H1 (cell line): ENCODE results near the gene RMDN2. TPM values are rescaled to one million over a fixed set of nuclear protein-coding genes. Genes with fewer than 3 reads are reported as not detected.
A peak's percentile ranks its signal among the peaks of the same experiment; 100 is the strongest.

Experiments
- EGR1 ChIP-seq: IDR thresholded peaks from 2 replicates; pipeline ENCODE4 v1.6.1; 2011; ENCODE audit warnings: low read depth, low read length, borderline replicate concordance
- KDM4A ChIP-seq: IDR thresholded peaks from one replicate; pipeline ENCODE4 v1.7.1; 2012; ENCODE audit warnings: low read depth, mild to moderate bottlenecking, moderate library complexity, low read length, inconsistent platforms; ENCODE audit not compliant: severe bottlenecking
- KDM5A ChIP-seq: fragments of 200-600 bp; IDR thresholded peaks from 2 replicates; pipeline ENCODE4 v1.7.1; 2012; ENCODE audit warnings: mild to moderate bottlenecking, low read length, inconsistent platforms, mixed read lengths
- NRF1 ChIP-seq: IDR thresholded peaks from 2 replicates; pipeline ENCODE4 v1.6.1; 2011; ENCODE audit warnings: mild to moderate bottlenecking, low read depth, low read length, improper control_type of control experiment
- PHF8 ChIP-seq: fragments of 200-600 bp; sonication (generic); conservative IDR thresholded peaks from 2 replicates; pipeline ENCODE4 v1.7.1; 2012; ENCODE audit warnings: low read depth, mild to moderate bottlenecking, inconsistent platforms, low read length, moderate library complexity
- POLR2A ChIP-seq, 2 experiments: IDR thresholded peaks; 1 replicate in 1 of 2; 2 replicates in 1 of 2; pipeline ENCODE4 v1.6.1; 2011; ENCODE audit warnings: low read depth in 2 of 2, low read length in 2 of 2, mild to moderate bottlenecking in 2 of 2; ENCODE audit errors: control extremely low read depth in 1 of 2
- RXRA ChIP-seq: IDR thresholded peaks from 2 replicates; pipeline ENCODE4 v1.6.1; 2011; ENCODE audit warnings: low read depth, mild to moderate bottlenecking, low read length, moderate library complexity; ENCODE audit not compliant: insufficient read depth
- TBP ChIP-seq: IDR thresholded peaks from 2 replicates; pipeline ENCODE4 v1.6.1; 2011; ENCODE audit warnings: low read depth, low read length, improper control_type of control experiment
- polyA plus RNA-seq, 7 experiments: library from polyadenylated mRNA; depleted of rRNA in 3 of 7; stranded (reverse) in 5 of 7; unstranded in 2 of 7; fragments of >200 nt in 5 of 7; fragments of 200-250 nt in 2 of 7; gene quantifications; 1 replicate in 5 of 7; 2 replicates in 1 of 7; 4 replicates in 1 of 7; pipeline versions ENCODE4 v1.2.1 to v1.2.3, GENCODE V29; 2011 to 2013; ENCODE audit warnings: missing spikeins in 2 of 7, mixed read lengths in 2 of 7
- total RNA-seq: library from RNA; stranded (reverse); fragmentation: NEBNext Ultra II Directional; extraction: Animal tissue kit (Norgen Biotek cat#: 25700); gene quantifications from 2 replicates; pipeline ENCODE4 v1.2.1, GENCODE V29; 2021
- TF ChIP-seq, protein P1 (sequence below): fragments of 300-600 bp; sonication (generic); IDR thresholded peaks from 2 replicates; pipeline ENCODE4 v1.7.1; 2012; ENCODE audit warnings: low read length, moderate library complexity, mild to moderate bottlenecking, inconsistent platforms; ENCODE audit not compliant: insufficient replicate concordance

Gene RMDN2
- total and polyA plus RNA-seq, 2 of the 8 experiments (the other 6 are each of a cell fraction or from before 2014, with no cell fraction given): 0.53 to 3.0 TPM

DNA sequence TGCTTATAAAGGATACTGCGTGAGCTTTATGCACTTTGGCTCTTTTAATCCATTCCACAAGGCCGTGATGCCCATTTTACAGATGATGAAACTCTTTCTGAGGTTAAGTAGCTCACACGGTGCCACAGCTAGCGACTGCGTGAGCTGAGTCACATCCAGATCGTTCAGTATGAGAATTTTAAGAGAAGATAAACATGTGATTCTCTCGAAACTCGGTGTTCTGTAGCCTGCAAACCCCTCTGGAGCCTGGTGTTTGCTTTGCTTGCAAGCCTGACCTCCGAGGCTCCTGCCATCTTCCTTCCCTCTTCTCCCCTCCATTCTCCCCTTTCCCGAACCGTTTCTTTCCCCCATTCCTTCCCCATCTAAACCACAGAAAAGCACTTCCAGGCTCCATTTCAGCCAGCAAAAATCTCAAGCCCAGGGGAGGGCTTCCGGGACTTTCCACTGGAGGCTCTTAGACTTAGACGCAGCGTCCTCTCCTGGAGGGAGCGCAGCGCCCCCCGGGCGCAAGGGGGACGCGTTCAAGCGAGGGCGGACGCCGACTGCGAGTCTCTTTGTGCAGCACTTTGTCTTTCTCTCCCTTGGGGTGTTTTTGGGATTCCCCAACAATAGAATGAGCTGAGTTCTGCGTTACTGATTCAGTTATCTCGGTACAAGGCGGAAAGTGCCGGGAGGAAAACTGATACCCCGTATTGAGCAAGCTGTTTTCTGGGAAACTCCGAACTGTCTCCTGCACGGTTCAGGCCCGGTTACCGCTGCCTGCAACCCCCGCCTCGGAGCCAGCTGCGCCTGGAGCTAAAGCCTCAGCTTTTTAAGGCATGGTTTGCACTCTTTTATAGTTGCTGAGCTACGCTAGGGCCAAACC lies 112.9 kb downstream of the RMDN2 start (continued):
- TF ChIP-seq, protein P1, sequence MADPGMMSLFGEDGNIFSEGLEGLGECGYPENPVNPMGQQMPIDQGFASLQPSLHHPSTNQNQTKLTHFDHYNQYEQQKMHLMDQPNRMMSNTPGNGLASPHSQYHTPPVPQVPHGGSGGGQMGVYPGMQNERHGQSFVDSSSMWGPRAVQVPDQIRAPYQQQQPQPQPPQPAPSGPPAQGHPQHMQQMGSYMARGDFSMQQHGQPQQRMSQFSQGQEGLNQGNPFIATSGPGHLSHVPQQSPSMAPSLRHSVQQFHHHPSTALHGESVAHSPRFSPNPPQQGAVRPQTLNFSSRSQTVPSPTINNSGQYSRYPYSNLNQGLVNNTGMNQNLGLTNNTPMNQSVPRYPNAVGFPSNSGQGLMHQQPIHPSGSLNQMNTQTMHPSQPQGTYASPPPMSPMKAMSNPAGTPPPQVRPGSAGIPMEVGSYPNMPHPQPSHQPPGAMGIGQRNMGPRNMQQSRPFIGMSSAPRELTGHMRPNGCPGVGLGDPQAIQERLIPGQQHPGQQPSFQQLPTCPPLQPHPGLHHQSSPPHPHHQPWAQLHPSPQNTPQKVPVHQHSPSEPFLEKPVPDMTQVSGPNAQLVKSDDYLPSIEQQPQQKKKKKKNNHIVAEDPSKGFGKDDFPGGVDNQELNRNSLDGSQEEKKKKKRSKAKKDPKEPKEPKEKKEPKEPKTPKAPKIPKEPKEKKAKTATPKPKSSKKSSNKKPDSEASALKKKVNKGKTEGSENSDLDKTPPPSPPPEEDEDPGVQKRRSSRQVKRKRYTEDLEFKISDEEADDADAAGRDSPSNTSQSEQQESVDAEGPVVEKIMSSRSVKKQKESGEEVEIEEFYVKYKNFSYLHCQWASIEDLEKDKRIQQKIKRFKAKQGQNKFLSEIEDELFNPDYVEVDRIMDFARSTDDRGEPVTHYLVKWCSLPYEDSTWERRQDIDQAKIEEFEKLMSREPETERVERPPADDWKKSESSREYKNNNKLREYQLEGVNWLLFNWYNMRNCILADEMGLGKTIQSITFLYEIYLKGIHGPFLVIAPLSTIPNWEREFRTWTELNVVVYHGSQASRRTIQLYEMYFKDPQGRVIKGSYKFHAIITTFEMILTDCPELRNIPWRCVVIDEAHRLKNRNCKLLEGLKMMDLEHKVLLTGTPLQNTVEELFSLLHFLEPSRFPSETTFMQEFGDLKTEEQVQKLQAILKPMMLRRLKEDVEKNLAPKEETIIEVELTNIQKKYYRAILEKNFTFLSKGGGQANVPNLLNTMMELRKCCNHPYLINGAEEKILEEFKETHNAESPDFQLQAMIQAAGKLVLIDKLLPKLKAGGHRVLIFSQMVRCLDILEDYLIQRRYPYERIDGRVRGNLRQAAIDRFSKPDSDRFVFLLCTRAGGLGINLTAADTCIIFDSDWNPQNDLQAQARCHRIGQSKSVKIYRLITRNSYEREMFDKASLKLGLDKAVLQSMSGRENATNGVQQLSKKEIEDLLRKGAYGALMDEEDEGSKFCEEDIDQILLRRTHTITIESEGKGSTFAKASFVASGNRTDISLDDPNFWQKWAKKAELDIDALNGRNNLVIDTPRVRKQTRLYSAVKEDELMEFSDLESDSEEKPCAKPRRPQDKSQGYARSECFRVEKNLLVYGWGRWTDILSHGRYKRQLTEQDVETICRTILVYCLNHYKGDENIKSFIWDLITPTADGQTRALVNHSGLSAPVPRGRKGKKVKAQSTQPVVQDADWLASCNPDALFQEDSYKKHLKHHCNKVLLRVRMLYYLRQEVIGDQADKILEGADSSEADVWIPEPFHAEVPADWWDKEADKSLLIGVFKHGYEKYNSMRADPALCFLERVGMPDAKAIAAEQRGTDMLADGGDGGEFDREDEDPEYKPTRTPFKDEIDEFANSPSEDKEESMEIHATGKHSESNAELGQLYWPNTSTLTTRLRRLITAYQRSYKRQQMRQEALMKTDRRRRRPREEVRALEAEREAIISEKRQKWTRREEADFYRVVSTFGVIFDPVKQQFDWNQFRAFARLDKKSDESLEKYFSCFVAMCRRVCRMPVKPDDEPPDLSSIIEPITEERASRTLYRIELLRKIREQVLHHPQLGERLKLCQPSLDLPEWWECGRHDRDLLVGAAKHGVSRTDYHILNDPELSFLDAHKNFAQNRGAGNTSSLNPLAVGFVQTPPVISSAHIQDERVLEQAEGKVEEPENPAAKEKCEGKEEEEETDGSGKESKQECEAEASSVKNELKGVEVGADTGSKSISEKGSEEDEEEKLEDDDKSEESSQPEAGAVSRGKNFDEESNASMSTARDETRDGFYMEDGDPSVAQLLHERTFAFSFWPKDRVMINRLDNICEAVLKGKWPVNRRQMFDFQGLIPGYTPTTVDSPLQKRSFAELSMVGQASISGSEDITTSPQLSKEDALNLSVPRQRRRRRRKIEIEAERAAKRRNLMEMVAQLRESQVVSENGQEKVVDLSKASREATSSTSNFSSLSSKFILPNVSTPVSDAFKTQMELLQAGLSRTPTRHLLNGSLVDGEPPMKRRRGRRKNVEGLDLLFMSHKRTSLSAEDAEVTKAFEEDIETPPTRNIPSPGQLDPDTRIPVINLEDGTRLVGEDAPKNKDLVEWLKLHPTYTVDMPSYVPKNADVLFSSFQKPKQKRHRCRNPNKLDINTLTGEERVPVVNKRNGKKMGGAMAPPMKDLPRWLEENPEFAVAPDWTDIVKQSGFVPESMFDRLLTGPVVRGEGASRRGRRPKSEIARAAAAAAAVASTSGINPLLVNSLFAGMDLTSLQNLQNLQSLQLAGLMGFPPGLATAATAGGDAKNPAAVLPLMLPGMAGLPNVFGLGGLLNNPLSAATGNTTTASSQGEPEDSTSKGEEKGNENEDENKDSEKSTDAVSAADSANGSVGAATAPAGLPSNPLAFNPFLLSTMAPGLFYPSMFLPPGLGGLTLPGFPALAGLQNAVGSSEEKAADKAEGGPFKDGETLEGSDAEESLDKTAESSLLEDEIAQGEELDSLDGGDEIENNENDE: no peak
- TF ChIP-seq TBP (no peak), POLR2A (IDR thresholded peaks at IDR 0.05; ENCODE audit: control extremely low read depth in 1 of 2, low read depth in 2 of 2, low read length in 2 of 2) (no peak), EGR1 (0 out of 2 replicates have a peak, but pooled peaks have one; percentile 22), RXRA (no peak), NRF1 (no peak), KDM5A (no peak), KDM4A (no peak), PHF8 (no peak)
